HG02870 (cell line): ENCODE results near the gene LUC7L.

Source experiments
- ATAC-seq: cut with Tn5 transposase; IDR thresholded peaks from one replicate; pipeline ENCODE4 v1.9.1; 2021; ENCODE audit warnings: mild to moderate bottlenecking, moderate library complexity; ENCODE audit not compliant: unreplicated experiment

LUC7L gene

DNA sequence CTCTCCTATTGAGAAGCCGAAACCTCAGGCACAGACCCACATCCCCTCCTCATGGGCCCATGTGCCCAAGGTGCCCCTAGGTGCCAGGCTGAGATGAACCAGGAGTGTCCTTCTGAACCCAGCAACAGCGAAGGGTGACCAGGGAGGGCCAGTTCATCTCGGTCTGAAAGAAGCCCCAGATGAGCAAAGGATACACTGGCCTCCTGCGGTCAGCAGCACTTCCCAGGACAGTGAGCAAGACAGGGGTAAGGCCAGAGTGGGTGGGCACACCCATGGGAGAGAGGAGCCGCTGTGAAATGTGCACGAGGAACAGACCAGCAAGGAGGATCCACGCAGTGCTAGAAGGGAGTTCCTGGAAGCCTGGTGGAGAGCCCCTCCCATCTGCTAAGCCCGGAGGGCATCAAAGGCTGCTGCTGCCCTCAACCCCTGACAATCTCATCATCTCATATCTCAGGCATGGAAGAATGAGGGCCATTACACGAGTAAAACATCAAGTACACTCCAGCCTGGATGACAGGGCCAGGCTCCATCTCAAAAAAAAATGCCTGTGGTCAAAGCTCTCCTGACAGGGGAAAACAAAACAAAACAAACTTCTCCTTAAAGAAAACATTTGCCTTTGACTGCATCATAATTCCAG, 80.1 kb downstream of the LUC7L start:
- ATAC-seq = no peak

DNA sequence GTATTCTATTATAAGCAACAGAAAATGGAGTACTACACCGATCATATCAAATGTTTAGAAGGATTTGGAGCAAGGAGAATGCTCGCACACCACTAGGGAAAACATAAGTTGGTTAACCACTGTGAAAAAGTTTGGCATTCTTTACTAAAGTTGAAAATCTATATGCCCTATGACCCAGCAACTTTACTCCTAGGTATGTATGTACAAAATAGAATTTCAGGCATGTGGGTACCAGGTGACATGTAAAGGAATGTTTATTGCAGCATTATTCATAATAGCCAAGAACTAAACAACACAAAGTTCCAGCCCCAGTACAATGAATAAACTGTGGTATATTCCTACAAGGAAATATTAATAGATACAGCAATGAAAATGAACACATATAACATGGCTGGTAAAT, 82.6 kb downstream of the LUC7L start:
- no peak for ATAC-seq

DNA sequence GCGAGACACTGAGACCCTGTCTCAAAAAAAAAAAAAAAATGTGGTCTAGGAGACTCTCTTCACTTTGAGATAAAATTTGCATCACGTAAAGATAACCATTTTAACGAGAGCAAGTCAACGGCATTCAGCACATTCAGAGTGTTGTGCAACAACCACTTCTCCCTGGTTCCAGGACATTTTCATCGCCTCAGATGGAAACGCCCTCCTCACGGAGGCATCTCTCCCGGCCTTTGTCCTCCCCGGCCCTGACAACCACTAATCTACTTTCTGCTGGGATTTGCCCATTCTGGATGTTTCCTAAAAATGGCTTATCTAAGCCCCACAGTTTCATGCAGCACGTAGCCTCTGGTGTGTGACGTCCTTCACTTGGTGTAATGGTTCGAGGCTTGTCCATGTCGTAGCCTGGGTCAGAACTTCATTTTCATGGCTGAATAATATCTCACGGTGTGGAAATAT, 84.4 kb downstream of the LUC7L start:
- ATAC-seq = no peak

DNA sequence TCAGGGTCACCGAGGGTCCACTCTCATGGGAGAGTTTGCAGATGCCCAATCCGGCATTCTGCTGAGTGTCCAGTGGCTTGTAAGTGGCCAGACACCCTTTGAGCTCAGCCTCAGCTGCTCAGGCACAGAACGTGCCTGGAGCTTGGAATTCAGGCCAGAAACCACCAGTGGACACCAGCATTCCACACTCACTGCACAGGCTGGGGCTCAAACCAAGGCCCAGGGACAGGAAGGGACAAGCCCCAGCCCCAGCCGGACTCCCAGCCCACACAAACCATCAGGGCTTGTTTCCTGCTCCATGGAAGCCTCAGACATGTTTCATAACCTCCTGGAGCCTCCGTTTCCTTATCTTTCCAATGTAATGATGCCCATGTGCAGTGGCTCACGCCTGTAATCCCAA, 85.8 kb downstream of the LUC7L start:
- ATAC-seq = no peak

DNA sequence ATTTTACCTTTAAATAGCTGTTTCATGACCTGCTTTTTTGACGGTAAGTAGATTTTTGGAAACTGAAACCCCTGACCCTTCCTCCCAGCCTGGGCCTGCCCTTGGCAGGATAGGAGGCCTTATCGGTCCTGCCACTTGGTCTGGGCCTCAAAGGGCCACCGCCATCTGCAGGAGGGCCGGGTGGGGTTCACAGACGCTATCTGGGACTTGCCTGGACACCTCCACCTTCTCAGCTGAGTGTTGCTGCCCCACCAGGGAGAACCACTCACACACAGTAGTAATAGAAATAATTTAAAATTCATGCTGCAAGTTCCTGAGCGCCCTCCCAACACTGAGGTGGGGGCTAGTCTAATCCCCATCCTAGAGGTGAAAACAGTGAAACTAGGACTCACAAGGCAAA, 86.2 kb downstream of the LUC7L start:
- no peak for ATAC-seq

DNA sequence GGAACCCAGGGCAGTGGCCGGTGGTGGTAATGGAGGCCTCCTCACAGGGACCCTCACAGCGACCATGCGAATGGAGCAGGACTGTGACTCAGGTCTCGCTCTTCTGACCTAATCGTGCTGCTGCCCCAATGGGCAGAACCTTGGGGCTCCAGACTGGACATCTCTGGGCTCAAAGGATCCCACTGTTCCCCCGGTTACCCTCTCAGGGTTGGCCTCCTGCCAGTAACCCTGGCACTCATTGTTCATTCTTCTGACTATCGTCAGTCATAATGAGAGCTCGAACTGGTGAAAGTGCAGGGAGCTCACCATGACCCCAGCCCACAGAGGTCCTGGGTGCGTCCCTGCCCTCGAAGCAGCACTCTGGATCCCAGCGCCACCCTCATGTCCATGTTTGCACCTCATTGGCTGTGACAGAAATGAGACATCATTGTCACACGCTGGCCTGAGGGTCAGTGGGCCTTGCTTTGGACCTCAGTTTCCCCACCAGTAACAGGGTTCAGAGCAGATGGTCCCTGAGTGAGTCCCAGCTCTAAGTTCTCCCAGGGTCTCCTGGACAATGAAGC, 86.8 kb downstream of the LUC7L start:
- ATAC-seq = no peak

DNA sequence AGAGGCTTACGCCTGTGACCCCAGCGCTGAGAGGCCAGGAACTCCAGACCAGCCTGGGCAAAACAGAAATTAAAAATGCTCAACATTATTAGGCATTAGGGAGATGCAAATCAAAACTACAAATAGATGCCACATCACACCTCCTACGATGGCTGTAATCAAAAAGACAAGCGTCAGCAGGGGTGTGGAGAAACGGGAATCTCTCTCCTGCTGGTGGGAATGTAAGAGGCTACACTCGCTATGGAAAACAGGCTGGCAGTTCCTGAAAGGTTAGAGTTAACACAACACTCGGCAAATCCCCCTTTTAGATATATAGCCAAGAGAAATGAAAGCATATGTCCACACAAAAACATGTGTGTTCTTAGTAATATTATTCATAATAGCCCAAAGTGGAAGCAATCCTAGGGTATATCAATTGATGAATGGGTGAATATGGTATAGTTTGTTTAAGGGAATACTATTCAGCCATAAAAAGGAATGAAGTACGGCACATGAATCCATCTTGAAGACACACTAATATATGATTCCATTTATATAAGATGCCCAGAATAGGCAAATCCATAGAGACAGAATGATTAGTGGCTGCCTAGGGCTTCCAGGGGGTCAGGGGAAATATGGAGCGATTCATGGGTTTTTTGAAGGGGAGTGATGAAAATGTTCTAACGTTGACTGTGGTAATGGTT, 88.9 kb downstream of the LUC7L start:
- ATAC-seq = no peak
